A673 (cell line): ENCODE data around the gene ATRNL1.
"Not testable (repeated sequence)": the region's sequence is repeated elsewhere in the genome, so short reads cannot be mapped to it uniquely, and the experiment has no call there.

Source experiments
- EZH2 ChIP-seq: fragments of 200-600 bp; sonication (generic); IDR thresholded peaks from 2 replicates; pipeline ENCODE4 v1.6.1; 2017; ENCODE audit warnings: borderline replicate concordance, low read depth, mild to moderate bottlenecking, mixed read lengths, antibody characterized with exemption, low read length; ENCODE audit not compliant: poor library complexity, severe bottlenecking
- TF ChIP-seq, protein P1 (sequence below): fragments of 300-800, 200-600 bp; sonication (generic); conservative IDR thresholded peaks from 2 replicates; pipeline ENCODE4 v1.5.1; 2017; ENCODE audit warnings: low read depth, mild to moderate bottlenecking, antibody characterized with exemption, low read length, moderate library complexity, mixed read lengths

DNA sequence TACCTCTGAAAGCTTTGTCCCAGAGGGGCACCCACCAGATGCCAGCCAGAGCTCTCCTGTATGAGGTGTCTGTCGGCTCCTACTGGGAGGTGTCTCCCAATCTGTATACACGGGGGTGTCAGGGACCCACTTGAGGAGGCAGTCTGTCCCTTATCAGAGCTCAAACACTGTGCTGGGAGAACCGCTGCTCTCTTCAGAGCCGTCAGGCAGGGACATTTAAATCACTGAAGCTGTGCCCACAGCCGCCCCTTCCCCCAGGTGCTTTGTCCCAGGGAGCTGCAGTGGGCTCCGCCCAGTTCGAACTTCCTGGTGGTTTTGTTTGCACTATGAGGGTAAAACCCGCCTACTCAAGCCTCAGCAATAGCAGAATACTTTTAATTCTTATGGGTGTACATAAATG, 665.3 kb downstream of the ATRNL1 start:
- TF ChIP-seq, protein P1, sequence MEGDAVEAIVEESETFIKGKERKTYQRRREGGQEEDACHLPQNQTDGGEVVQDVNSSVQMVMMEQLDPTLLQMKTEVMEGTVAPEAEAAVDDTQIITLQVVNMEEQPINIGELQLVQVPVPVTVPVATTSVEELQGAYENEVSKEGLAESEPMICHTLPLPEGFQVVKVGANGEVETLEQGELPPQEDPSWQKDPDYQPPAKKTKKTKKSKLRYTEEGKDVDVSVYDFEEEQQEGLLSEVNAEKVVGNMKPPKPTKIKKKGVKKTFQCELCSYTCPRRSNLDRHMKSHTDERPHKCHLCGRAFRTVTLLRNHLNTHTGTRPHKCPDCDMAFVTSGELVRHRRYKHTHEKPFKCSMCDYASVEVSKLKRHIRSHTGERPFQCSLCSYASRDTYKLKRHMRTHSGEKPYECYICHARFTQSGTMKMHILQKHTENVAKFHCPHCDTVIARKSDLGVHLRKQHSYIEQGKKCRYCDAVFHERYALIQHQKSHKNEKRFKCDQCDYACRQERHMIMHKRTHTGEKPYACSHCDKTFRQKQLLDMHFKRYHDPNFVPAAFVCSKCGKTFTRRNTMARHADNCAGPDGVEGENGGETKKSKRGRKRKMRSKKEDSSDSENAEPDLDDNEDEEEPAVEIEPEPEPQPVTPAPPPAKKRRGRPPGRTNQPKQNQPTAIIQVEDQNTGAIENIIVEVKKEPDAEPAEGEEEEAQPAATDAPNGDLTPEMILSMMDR = not testable (repeated sequence)
- not testable (repeated sequence) for TF ChIP-seq EZH2
